HG02840 (cell line): Measurements from ENCODE around the gene LRATD1.
"Not testable (repeated sequence)": the region's sequence is repeated elsewhere in the genome, so short reads cannot be mapped to it uniquely, and the experiment has no call there.

ENCODE experiments used
- ATAC-seq: cut with Tn5 transposase; IDR thresholded peaks from one replicate; pipeline ENCODE4 v1.9.1; 2021; ENCODE audit warnings: mild to moderate bottlenecking, moderate library complexity, moderate number of reproducible peaks; ENCODE audit not compliant: unreplicated experiment, low FRiP score

The LRATD1 gene

DNA sequence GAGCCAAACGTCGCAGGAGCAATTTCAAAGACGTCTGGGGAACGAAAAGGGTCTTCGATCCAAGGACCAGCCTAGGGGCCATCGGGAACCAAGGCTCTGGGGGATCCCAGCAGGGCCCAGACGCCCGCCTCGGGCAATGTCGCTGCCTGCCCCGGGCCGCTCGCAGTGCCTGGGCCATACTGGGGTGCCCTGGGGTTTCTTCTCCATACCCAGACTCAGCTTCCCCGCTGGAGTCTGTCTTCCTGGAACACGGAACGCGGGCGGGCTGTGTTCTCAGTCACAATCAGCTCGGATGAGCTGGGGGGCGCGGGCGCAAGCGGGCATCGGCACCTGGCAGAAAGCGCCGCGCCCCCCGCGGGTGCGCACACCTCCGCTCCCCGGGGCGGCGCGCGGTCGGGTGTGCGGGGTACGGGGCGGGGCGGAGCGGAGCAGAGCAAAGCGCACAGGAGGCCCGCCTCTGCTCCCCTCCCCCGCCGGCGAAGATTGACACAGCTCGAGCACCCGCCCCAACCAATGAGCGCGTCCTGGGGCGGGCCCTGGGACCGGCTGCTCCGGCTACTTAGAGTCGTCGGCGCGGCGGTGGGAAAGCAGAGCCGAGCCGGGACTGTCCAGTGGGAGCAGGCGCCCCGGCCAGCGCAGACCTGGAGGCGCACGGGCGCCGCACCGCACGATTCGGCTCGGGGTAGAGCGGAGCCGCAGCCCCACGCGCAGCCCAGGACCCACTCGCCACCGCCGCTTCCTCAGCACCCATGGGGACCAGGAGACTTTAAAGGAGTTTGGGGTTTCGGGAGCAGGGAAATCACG lies at the start of gene LRATD1:
LRATD1 (plus strand) TSS at position 585 of the 804 bp plus-strand sequence. CDS start 1,263 bp downstream, outside the sequence.
- no peak for ATAC-seq

DNA sequence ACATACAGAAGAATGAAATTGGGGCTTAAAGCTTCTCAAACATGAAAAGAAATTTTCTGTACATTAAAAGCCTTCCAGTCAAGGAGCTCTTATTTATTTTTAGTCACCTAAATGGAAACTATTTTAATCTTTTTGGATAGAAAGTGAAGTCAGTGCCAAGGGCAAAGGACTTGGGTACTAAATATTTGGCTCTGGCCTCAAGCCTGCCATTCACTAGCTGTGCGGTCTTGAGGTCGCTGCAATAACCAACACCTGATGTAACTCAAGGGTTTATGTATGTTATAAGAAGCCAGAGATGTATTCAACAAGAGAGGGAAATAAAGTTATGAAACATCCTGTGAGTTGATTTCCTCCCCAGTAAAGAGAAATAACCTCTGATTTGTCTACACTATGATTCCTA lies 49.5 kb upstream of the LRATD1 start:
- no peak for ATAC-seq

DNA sequence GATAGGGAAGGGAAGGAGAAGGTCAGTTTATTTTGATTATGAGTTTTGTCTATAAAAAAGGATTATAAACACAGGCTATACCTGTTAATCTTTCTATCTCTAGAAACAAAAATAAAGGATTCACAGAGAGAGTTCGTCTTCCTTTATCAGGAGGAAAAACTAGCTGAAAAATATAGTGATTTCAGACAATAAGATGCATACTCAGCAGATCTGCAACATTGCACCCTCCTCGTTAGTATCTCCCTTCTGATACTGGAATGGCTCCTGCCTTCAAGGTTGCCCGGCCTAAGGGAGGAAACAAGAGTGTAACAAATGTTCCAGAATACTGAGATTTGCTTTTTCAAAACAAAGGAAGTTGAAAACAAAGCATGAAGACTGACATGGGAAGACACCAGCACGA lies 48.7 kb upstream of the LRATD1 start:
- ATAC-seq, result no peak

DNA sequence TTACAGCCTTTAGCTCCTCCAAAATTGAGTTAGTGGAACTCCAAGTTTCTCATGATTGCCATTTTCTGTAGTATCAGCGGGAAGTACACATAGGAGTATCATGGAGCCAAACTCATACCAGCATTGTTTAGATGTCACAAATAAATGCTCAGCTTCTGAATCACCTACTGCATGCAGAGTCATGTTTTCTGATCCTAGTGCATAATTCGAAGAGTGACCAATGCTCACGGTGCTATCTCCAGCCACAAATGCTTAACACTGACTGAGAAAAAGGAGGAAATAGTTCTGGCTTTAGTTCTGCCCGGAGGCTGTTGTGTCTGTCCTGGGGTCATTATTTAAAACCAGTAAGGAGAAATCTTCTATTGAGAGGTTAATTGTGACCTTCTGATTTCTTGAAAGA lies 45.4 kb upstream of the LRATD1 start:
- ATAC-seq, result no peak

DNA sequence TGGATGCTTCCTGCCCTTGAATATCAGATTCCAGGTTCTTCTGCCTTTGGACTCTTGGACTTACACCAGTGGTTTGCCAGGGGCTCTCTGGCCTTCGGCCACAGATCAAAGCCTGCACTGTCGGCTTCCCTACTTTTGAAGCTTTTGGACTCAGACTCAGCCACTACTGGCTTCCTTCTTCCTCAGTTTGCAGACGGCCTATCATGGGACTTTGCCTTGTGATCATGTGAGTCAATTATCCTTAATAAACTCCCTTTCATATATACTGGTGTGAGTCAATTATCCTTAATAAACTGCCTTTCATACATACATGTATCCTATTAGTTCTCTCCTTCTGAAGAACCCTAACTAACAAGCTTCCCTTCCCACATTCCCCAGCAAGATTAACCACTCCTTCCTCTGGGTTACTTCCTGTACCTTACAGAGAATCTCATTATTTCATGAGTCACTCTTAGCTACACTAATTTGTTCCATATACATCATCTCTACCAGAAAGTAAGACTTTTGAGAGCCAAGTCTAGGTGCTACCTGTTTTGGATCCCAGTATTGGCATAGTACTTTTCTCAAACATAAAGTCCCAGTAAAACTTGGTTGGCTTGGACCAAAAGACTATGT lies 31.3 kb upstream of the LRATD1 start:
- no peak for ATAC-seq

DNA sequence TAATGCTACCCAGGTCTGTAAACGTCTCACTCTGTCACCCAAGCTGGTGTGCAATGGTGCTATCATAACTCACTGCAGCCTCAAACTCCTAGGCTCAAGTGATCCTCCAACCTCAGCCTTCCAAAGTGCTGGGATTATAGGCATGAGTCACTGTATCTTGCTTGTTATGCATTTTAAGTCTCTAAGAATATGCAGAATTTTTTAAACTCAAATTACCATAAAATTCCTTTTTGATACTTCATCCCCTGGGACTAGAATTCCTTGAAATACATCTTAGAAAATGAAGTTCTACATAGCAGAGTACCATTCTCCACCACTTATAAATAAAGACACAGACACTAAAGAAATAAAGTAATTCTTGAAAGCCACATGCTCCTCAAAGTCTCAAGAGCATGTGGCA lies 30.2 kb upstream of the LRATD1 start:
- ATAC-seq, result no peak

- ATAC-seq, result no peak
Observed at GRCh38 chr2:14603676-14604075, 28.8 kb upstream of the LRATD1 start.

GRCh38 chr2:14608245-14608644 lies 24.3 kb upstream of the LRATD1 start:
- no peak for ATAC-seq

DNA sequence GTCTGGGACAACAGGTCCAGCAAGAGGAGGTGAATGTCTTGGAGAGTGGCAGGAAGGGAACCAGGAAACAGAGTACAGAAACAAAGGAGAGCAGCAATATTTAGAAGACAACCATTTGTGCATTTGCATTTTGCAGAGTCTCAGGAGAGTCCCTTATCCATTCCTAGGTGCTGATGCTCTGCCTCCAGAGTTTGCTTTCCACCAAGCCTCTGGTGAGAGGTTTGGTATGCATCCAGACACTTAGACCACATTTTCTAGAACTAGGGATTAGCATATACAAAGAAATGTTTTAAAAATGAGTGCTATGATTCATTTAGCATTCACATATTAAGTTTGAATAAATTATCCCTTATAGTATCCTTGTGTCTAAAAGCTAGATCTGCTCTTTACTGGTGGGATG lies 18.5 kb upstream of the LRATD1 start:
- no peak for ATAC-seq

DNA sequence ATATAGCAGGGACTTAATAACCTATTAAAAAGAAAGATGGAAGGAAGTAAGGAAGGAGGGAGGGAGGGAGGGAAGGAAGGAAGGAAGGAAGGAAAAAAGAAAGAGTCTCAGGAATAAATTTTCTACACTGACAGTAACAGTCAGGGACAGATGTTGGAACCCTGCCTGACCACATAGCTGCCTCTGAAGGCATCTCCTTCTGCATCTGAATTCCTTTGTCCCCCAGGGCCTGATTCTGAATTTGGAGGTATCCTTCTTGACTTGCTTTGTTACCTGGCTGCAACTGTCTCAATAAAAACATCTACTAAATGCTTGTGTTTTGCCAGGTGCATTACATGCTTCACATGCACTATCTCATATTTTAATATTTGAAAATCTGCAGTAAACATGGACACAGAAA lies 17.4 kb upstream of the LRATD1 start:
- no peak for ATAC-seq

GRCh38 chr2:14615760-14616159 lies 16.8 kb upstream of the LRATD1 start:
- no peak for ATAC-seq

DNA sequence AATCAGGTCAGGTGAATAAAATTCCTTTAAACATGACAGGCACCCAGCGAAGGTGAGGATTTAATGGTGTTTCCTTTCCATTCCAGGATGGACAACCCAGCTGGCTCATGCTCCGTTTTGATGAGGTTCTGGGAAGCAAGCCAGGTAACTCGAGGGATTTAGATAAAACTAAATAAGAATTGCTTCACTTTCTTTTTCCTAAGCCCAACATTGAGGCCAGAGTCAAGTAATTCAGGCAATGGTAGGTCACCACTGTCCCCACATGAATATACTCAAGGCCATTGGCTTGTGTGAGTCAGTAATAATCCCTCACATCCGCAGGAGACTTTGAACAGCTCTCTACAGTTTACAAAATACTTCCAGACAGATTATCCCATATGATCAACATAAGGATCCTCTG lies 16.2 kb upstream of the LRATD1 start:
- no peak for ATAC-seq

DNA sequence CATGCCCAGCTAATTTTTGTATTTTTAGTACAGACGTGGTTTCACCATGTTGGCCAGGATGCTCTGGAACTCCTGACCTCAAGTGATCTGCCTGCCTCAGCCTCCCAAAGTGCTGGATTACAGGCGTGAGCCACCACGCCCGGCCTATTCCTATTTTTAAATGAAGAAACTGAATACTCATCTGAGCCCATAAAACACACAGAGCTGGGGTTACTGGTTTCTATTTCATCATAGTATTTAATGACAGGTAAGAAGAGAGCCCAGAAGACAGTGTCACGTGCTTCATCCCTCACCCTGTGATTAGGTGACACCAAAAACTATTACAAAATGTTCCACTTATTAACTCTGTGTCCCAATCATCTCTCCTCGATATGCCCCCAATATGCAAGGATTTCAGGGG lies 15.6 kb upstream of the LRATD1 start:
- ATAC-seq, result no peak

DNA sequence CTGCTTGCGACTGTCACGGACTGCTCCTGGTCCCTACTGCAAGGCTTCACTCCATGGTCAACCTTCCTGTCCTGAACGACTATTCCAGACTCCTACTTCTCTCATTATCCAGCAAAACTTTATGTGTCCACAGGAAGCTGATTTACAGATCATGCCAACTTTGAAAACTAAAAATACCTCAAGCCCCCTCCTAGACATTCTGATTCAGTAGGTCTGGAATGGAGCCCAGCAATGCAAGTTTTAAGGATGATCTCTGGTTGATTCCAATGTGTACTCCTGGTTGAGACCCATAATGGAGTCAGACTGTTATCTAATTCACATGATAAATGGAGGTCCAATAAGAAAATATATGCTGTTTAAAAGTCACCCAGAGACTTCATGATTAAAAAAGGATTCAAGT lies 13.1 kb upstream of the LRATD1 start:
- no peak for ATAC-seq

DNA sequence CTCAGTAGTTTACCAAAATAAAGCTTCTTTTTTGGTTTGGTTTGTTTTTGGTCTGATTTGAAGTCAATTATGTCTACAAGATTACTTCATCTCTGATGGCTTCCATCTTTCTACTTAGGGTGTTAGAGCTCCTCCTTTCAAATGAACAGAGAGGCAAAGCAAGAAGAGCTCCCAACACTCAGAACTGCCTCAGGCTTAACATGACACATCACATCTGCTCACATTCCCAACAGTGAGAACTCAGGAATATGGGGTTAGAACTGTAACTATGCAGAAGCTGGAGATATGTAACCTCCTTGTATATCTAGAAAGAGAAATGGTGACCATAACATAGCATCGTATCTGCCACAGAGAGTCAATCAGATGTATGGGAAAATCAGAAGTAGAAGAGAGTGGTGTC lies 11.4 kb upstream of the LRATD1 start:
- no peak for ATAC-seq

- no peak for ATAC-seq
Observed at GRCh38 chr2:14621906-14622549, 10.5 kb upstream of the LRATD1 start.

DNA sequence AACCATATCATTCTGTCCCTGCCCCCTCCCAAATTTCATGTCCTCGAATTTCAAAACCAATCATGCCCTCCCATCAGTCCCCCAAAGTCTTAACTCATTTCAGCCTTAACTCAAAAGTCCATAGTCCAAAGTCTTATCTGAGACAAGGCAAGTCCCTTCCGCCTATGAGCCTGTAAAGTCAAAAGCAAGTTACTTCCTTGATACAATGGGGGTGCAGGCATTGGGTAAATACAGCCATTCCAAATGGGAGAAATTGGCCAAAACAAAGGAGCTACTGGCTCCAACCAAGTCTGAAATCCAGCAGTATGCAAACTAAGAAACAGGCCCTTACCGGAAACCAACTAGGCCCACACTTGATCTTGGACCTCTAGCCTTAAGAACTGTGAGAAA lies 10.0 kb upstream of the LRATD1 start:
- ATAC-seq, result not testable (repeated sequence)

DNA sequence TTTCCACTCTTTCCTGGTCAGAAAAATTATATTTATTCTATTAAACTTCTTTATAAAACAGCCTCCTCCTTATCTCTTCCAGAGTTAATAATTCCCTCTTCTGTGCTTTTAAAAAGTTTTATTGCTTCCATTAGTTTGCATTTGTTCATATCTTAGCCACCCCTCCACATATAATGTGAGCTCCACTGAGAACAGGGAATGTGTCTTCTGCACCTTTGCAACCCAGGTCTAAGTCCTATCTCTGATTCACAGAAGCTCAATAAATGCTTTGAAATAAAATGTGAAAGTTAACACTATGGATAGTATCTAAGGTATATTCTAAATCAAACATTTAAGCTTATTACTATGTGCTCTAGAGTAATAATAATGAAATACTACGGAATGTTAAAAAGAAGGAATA lies 9.3 kb upstream of the LRATD1 start:
- ATAC-seq, result no peak

GRCh38 chr2:14626873-14627272 lies 5.6 kb upstream of the LRATD1 start:
- ATAC-seq, result no peak

GRCh38 chr2:14628901-14629300 lies 3.6 kb upstream of the LRATD1 start:
- ATAC-seq, result no peak

- ATAC-seq, result no peak
Observed at GRCh38 chr2:14631406-14632040, 994 bp upstream of the LRATD1 start.
